H1 (cell line): ENCODE measurements around the gene TYMS. TPM values are rescaled to one million over a fixed set of nuclear protein-coding genes. Genes with fewer than 3 reads are reported as not detected.

ENCODE experiments used
- CTCF ChIA-PET: fragments of 300-600 bp; sonication (Branson Sonifier 250); formaldehyde crosslinking; loops from one replicate; lab custom pipeline; 2021; ENCODE audit not compliant: partially characterized antibody; lab: Charles Lee
- POLR2A ChIA-PET: fragments of 300-600 bp; sonication (Branson Sonifier 250); formaldehyde crosslinking; loops from one replicate; lab custom pipeline; 2021; ENCODE audit warnings: inconsistent platforms; ENCODE audit not compliant: partially characterized antibody; lab: Charles Lee
- DNase-seq, 2 experiments: peaks; one replicate each; pipeline versions ENCODE4 v3.0.0 to v3.0.0-alpha.2; 2010 to 2022; ENCODE audit warnings: low spot score in 2 of 2, low read depth in 1 of 2, mixed read lengths in 1 of 2
- FAIRE-seq: peaks from 2 replicates; lab custom pipeline; 2011; peaks lifted over from hg19 to GRCh38; lab: Jason Lieb, UNC
- H2AFZ ChIP-seq: 2 replicates; pipeline ENCODE4 v1.8.1; 2012; ENCODE audit warnings: low read length, inconsistent platforms
- H2AK5ac ChIP-seq: 2 replicates; pipeline ENCODE4 v1.6.1; 2013; ENCODE audit warnings: low read depth, low read length
- H2BK120ac ChIP-seq: replicated peaks from 2 replicates; pipeline ENCODE3; 2013; ENCODE audit warnings: low read depth, low read length, inconsistent platforms
- H2BK12ac ChIP-seq: 2 replicates; pipeline ENCODE4 v1.6.1; 2013; ENCODE audit warnings: low read depth, low read length
- H2BK15ac ChIP-seq: 2 replicates; pipeline ENCODE4 v1.6.1; 2013; ENCODE audit warnings: low read length
- H2BK20ac ChIP-seq: 2 replicates; pipeline ENCODE4 v1.6.1; 2013; ENCODE audit warnings: low read length
- H2BK5ac ChIP-seq: 2 replicates; pipeline ENCODE4 v1.6.1; 2013; ENCODE audit warnings: low read depth, low read length
- H3K14ac ChIP-seq: 2 replicates; pipeline ENCODE4 v1.6.1; 2013; ENCODE audit warnings: inconsistent platforms; ENCODE audit not compliant: insufficient read length
- H3K18ac ChIP-seq: 2 replicates; pipeline ENCODE4 v1.6.1; 2013; ENCODE audit warnings: low read length; ENCODE audit errors: extremely low read depth
- H3K23ac ChIP-seq: 2 replicates; pipeline ENCODE4 v1.6.1; 2013; ENCODE audit warnings: inconsistent platforms; ENCODE audit not compliant: insufficient read length
- H3K23me2 ChIP-seq: 2 replicates; pipeline ENCODE4 v1.6.1; 2013; ENCODE audit warnings: low read depth, low read length
- H3K27ac ChIP-seq: 2 replicates; pipeline ENCODE4 v1.6.1; 2011; ENCODE audit warnings: low read depth, low read length, inconsistent platforms
- H3K27me3 ChIP-seq, 4 experiments: replicated peaks in 1 of 4; 1 replicate in 1 of 4; 2 replicates in 3 of 4; pipeline versions ENCODE4 v1.6.1 to v1.8.1; 2011 to 2013; ENCODE audit warnings: low read length in 3 of 4, mild to moderate bottlenecking in 3 of 4, inconsistent platforms in 2 of 4, mixed read lengths in 2 of 4, moderate library complexity in 1 of 4; ENCODE audit not compliant: control insufficient read depth in 3 of 4, insufficient read depth in 3 of 4; ENCODE audit errors: extremely low read depth in 1 of 4
- H3K36me3 ChIP-seq, 4 experiments: 2 replicates each; pipeline versions ENCODE4 v1.6.1 to v1.8.1; 2011 to 2013; ENCODE audit warnings: mild to moderate bottlenecking in 4 of 4, low read length in 3 of 4, moderate library complexity in 2 of 4, control low read depth in 1 of 4, inconsistent platforms in 1 of 4; ENCODE audit not compliant: insufficient read depth in 4 of 4, control insufficient read depth in 2 of 4
- H3K4ac ChIP-seq: replicated peaks from 2 replicates; pipeline ENCODE3; 2013; ENCODE audit warnings: low read length, low read depth, mixed read lengths, inconsistent platforms; ENCODE audit not compliant: insufficient read length
- H3K4me1 ChIP-seq, 4 experiments: replicated peaks in 1 of 4; 1 replicate in 1 of 4; 2 replicates in 3 of 4; pipeline versions ENCODE4 v1.6.1 to v1.8.1; 2011 to 2013; ENCODE audit warnings: low read length in 3 of 4, inconsistent platforms in 2 of 4, mixed read lengths in 1 of 4; ENCODE audit not compliant: insufficient read depth in 4 of 4, control insufficient read depth in 3 of 4
- H3K4me2 ChIP-seq, 2 experiments: 2 replicates each; pipeline versions ENCODE4 v1.6.1 to v1.8.1; 2011 to 2013; ENCODE audit warnings: low read depth in 2 of 2, low read length in 2 of 2, control low read depth in 1 of 2, inconsistent platforms in 1 of 2, mild to moderate bottlenecking in 1 of 2; ENCODE audit not compliant: insufficient read depth in 1 of 2
- H3K4me3 ChIP-seq, 4 experiments: fragments of 200-600, 300-600 bp in 1 of 4; sonication (generic), shearing (Covaris generic), sonication (Bioruptor Twin) in 1 of 4; 2 replicates each; pipeline versions ENCODE4 v1.5.1 to v1.8.1; 2011 to 2016; ENCODE audit warnings: low read length in 4 of 4, low read depth in 3 of 4, control low read depth in 2 of 4, inconsistent platforms in 2 of 4, mild to moderate bottlenecking in 2 of 4, mixed read lengths in 1 of 4, moderate library complexity in 1 of 4; ENCODE audit not compliant: insufficient read depth in 2 of 4; ENCODE audit errors: extremely low read depth in 1 of 4
- H3K56ac ChIP-seq: replicated peaks from 2 replicates; pipeline ENCODE3; 2013; ENCODE audit warnings: low read depth, mild to moderate bottlenecking, mixed read lengths, low read length, inconsistent platforms; ENCODE audit not compliant: insufficient read length
- H3K79me1 ChIP-seq: 2 replicates; pipeline ENCODE4 v1.6.1; 2013; ENCODE audit warnings: low read depth, low read length, control low read depth
- H3K79me2 ChIP-seq, 2 experiments: 2 replicates each; pipeline versions ENCODE4 v1.6.1 to v1.8.1; 2012 to 2013; ENCODE audit warnings: low read length in 2 of 2, mild to moderate bottlenecking in 2 of 2, inconsistent platforms in 1 of 2; ENCODE audit not compliant: insufficient read depth in 2 of 2, control insufficient read depth in 1 of 2
- H3K9ac ChIP-seq, 4 experiments: replicated peaks in 1 of 4; 1 replicate in 1 of 4; 2 replicates in 3 of 4; pipeline versions ENCODE4 v1.6.1 to v1.8.1; 2011 to 2013; ENCODE audit warnings: low read depth in 3 of 4, low read length in 3 of 4, control low read depth in 2 of 4, mild to moderate bottlenecking in 2 of 4, moderate library complexity in 2 of 4, inconsistent platforms in 1 of 4; ENCODE audit errors: extremely low read depth in 1 of 4
- H3K9me3 ChIP-seq, 2 experiments: 2 replicates each; pipeline versions ENCODE4 v1.6.1 to v1.8.1; 2012 to 2013; ENCODE audit warnings: mild to moderate bottlenecking in 2 of 2, moderate library complexity in 2 of 2, control low read depth in 1 of 2, inconsistent platforms in 1 of 2, low read depth in 1 of 2, low read length in 1 of 2, mixed read lengths in 1 of 2; ENCODE audit not compliant: insufficient read depth in 2 of 2
- H4K20me1 ChIP-seq, 2 experiments: replicated peaks in 1 of 2; 2 replicates each; pipeline versions ENCODE3 to v1.8.1; 2011 to 2013; ENCODE audit warnings: inconsistent platforms in 2 of 2, low read length in 2 of 2, mild to moderate bottlenecking in 1 of 2; ENCODE audit not compliant: insufficient read depth in 2 of 2, control insufficient read depth in 1 of 2
- H4K5ac ChIP-seq: 2 replicates; pipeline ENCODE4 v1.6.1; 2013; ENCODE audit warnings: low read length, low read depth, mixed read lengths, inconsistent platforms; ENCODE audit not compliant: insufficient read length
- H4K8ac ChIP-seq: 2 replicates; pipeline ENCODE4 v1.8.0; 2013; ENCODE audit warnings: mild to moderate bottlenecking, moderate library complexity, low read length, inconsistent platforms; ENCODE audit not compliant: insufficient read depth; ENCODE audit errors: extremely low read depth
- H4K91ac ChIP-seq: replicated peaks from 2 replicates; pipeline ENCODE3; 2013; ENCODE audit warnings: low read length, mixed read lengths, inconsistent platforms; ENCODE audit not compliant: insufficient read length
- CBX8 ChIP-seq: fragments of 300-800, 300-1000 bp; sonication (generic); IDR thresholded peaks from 2 replicates; pipeline ENCODE4 v1.7.1; 2016; ENCODE audit warnings: low read depth, low read length, borderline replicate concordance
- JUND ChIP-seq: IDR thresholded peaks from 2 replicates; pipeline ENCODE4 v1.6.1; 2011; ENCODE audit warnings: mild to moderate bottlenecking, improper control_type of control experiment, low read length
- MAFK ChIP-seq: IDR thresholded peaks from 2 replicates; pipeline ENCODE4 v1.6.1; 2012; ENCODE audit warnings: low read depth, mild to moderate bottlenecking, improper control_type of control experiment, low read length
- WGBS, 2 experiments: shearing (Covaris generic) in 1 of 2; methylation state at CpG; one replicate each; pipeline versions ENCODE4 v1.1.6 to v1.1.7; 2013 to 2015; ENCODE audit warnings: low lambda C conversion rate in 2 of 2, mixed read lengths in 2 of 2, inconsistent platforms in 1 of 2, low coverage in 1 of 2, missing lambda C conversion rate in 1 of 2; ENCODE audit not compliant: insufficient replicate concordance in 2 of 2, insufficient coverage in 1 of 2, insufficient read length in 1 of 2; ENCODE audit errors: extremely low coverage in 1 of 2, missing lambda C conversion rate in 1 of 2; 5-methylcytosine and 5-hydroxymethylcytosine counted together
- polyA plus RNA-seq, 7 experiments: library from polyadenylated mRNA; depleted of rRNA in 3 of 7; stranded (reverse) in 5 of 7; unstranded in 2 of 7; fragments of >200 nt in 5 of 7; fragments of 200-250 nt in 2 of 7; gene quantifications; 1 replicate in 5 of 7; 2 replicates in 1 of 7; 4 replicates in 1 of 7; pipeline versions ENCODE4 v1.2.1 to v1.2.3, GENCODE V29; 2011 to 2013; ENCODE audit warnings: missing spikeins in 2 of 7, mixed read lengths in 2 of 7
- total RNA-seq: library from RNA; stranded (reverse); fragmentation: NEBNext Ultra II Directional; extraction: Animal tissue kit (Norgen Biotek cat#: 25700); gene quantifications from 2 replicates; pipeline ENCODE4 v1.2.1, GENCODE V29; 2021

The TYMS gene
- total and polyA plus RNA-seq, 2 of the 8 experiments (the other 6 are each of a cell fraction or from before 2014, with no cell fraction given), result 91.9 to 110 TPM

DNA sequence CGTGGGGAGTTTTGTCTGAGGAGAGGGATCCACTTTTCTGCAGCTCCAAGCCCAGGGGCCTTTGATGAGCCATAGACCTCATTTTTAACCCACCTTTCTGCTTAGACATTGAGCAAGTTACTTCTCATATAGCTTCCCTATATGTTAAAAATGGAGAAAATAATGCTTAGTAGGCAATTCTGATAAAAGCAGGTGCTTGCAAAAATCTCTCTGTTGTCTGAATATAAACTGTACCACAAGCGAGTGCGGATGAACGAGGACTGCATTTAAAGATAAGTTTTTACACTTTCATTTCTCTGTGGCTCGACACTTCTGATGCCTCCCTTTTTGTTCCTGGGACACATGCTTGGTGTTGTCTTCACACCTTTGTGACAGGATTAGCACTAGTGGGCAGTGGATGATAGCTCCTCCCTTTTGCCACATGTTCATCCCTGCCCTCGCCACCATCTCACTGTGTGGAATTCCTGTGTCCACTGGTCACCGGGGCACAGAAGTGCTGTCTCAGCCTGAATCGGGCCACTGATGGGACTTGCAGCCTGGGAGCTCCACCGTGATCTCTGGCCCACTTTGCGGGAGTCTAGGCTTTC is 1.6 kb downstream of the TYMS start:
- peaks cover 4% of the 10 kb centered on the region; the same call in 1 of the 2 replicates for H3K23me2 ChIP-seq
- H2AK5ac ChIP-seq, result no peak overlapping the region
- ChIA-PET POLR2A (interaction anchor here (0.8 to 3.1 kb wide), 10 partner anchors 9 to 400 kb away, joined by 3 to 14 read pairs (median 4); partner anchors contain the start of genes ENOSF1 and THOC1), CTCF (interaction anchor here (0.6 to 2.1 kb wide), 10 partner anchors 9 to 173 kb away, joined by 3 to 5 read pairs (median 3); no protein-coding TSS in a partner anchor)
- peak overlapping the region; percentile 78 for H3K4me2 ChIP-seq
- no peak overlapping the region for H3K14ac ChIP-seq
- no peak overlapping the region for H2BK15ac ChIP-seq
- 84% methylated on average over 10 of the region's 10 CpGs; no CpG with 5 or more reads in 1 of the 2 experiments for WGBS, 2 experiments
- peak overlapping the region; percentile 20; the same call in 1 of the 2 replicates for H3K18ac ChIP-seq
- H3K36me3 ChIP-seq, result peaks cover 10 to 34% (median 16%) of the 10 kb centered on the region in 4 experiments; a peak in 7 of 8 replicates
- H3K9me3 ChIP-seq, result peaks cover 5 to 7% of the 10 kb centered on the region in 2 experiments; a peak in 3 of 4 replicates
- H3K23ac ChIP-seq, result no peak overlapping the region
- peak overlapping the region; percentile 91 for H4K91ac ChIP-seq
- H3K79me2 ChIP-seq, result peaks cover 0 to 45% of the 10 kb centered on the region in 2 experiments; a peak in 3 of 4 replicates
- H3K4me3 ChIP-seq, result peak overlapping the region; percentile 78 to 96 (median 90)
- H3K79me1 ChIP-seq, result peaks cover 11% of the 10 kb centered on the region
- H4K5ac ChIP-seq, result no peak overlapping the region
- no peak overlapping the region for H3K56ac ChIP-seq
- TF ChIP-seq CBX8 (no peak), JUND (no peak), MAFK (peak; percentile 70; the same call in 1 of the 2 replicates)
- H3K4ac ChIP-seq, result no peak overlapping the region
- no peak overlapping the region for H2BK5ac ChIP-seq
- H2AFZ ChIP-seq, result no peak overlapping the region
- H3K27me3 ChIP-seq, result no peaks in the 10 kb centered on the region
- DNase-seq (no peak), FAIRE-seq (no peak)
- no peak overlapping the region for H2BK20ac ChIP-seq
- no peak overlapping the region; the same call in 1 of the 2 replicates for H3K27ac ChIP-seq
- H2BK120ac ChIP-seq, result no peak overlapping the region
- peaks cover 2 to 8% of the 10 kb centered on the region in 2 experiments for H4K20me1 ChIP-seq
- no peak overlapping the region for H2BK12ac ChIP-seq
- H3K4me1 ChIP-seq, result peaks cover 0 to 10% (median 5%) of the 10 kb centered on the region in 4 experiments; a peak in 5 of 7 replicates
- H4K8ac ChIP-seq, result no peak overlapping the region
- peak overlapping the region; percentile 34 to 89 (median 80); a peak in 5 of 7 replicates for H3K9ac ChIP-seq
